ENCODE results near the gene PCSK1. TPM values are rescaled to one million over a fixed set of nuclear protein-coding genes. Genes with fewer than 3 reads are reported as not detected.

Gene PCSK1
- total RNA-seq, 4 donors from 2014 or later, result 0.65 to 1.4 (median 1.2) TPM; not detected in 1

DNA sequence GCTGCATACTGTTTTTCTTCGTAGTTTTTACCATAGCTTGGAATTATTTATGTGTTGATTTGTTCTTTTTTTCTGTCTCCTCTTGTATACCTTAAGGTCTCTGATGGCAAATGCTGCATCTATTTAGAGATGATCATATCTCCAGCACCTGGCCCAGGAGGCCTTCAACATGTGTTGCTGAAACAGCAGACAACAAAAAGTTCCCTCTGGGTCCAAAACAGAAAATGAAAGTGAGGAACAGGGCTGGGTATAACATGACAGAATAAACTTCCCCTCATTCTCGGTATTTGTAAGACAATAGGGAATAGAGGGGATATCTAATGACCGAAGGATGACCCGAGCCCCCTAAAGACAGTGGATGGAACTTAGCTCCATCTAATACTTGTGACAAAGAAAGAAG, 22.7 kb upstream of the PCSK1 start:
- 83% methylated on average over 4 of the region's 4 CpGs for WGBS, 2 donors
- no peak overlapping the region for H3K4me3 ChIP-seq (ENCODE audit: low read depth, poor library complexity, severe bottlenecking)
- no peak for TF ChIP-seq POLR2A (IDR thresholded peaks at IDR 0.05)
- TF ChIP-seq, protein P1, sequence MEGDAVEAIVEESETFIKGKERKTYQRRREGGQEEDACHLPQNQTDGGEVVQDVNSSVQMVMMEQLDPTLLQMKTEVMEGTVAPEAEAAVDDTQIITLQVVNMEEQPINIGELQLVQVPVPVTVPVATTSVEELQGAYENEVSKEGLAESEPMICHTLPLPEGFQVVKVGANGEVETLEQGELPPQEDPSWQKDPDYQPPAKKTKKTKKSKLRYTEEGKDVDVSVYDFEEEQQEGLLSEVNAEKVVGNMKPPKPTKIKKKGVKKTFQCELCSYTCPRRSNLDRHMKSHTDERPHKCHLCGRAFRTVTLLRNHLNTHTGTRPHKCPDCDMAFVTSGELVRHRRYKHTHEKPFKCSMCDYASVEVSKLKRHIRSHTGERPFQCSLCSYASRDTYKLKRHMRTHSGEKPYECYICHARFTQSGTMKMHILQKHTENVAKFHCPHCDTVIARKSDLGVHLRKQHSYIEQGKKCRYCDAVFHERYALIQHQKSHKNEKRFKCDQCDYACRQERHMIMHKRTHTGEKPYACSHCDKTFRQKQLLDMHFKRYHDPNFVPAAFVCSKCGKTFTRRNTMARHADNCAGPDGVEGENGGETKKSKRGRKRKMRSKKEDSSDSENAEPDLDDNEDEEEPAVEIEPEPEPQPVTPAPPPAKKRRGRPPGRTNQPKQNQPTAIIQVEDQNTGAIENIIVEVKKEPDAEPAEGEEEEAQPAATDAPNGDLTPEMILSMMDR (IDR thresholded peaks at IDR 0.05), result no peak
- intact Hi-C loops (cut with DNase I; ENCODE audit: low total_unique reads), result no loop called here
- DNase-seq (ENCODE audit: low spot score in 2 of 2), result no peak

DNA sequence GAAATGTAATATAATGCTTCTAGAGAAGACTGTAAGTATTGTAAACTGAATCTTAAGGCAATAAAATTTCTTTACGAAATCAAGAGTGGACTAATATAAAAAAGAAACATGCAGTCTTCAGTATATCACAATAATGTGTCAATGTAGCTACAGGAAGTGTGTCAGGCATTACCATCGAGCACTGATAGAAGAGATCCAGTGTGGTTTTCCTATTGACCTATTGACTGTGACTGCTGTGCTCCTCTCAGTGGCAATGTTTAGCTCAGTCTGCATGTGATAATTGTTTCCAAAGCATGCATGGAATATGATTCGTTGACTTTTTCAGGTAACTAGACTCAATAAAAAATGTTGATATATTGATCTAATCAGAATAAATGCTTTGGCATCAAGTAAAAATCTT, 20.3 kb upstream of the PCSK1 start:
- intact Hi-C loops (cut with DNase I; ENCODE audit: low total_unique reads), result no loop called here

DNA sequence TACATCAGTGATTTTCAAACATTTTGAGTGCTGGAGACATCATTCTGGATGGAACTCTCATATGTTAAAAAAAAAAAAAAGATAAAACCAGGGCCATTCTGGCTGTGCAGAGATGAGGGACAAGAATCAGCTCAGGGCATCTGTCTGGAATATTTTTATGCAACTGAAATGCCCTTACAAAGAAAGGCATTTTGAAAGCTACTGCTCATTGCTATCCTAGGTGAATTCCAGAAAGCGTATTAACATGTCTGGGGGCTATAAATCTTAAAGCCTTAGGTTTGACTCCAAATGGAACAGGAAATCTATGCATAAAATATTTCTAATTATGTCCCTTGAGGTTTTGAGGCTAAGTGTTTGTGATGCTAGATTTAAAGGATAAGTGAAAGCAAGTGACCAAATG, 14.9 kb upstream of the PCSK1 start:
- intact Hi-C loops (cut with DNase I; ENCODE audit: low total_unique reads), result no loop called here
- WGBS, 2 donors, result 23 to 38% methylated on average over 1 of the region's 1 CpG
- no peak overlapping the region for H3K4me3 ChIP-seq (ENCODE audit: low read depth, poor library complexity, severe bottlenecking)
- TF ChIP-seq POLR2A (IDR thresholded peaks at IDR 0.05), result no peak
- TF ChIP-seq, protein P1 (IDR thresholded peaks at IDR 0.05), result no peak
- DNase-seq (ENCODE audit: low spot score in 2 of 2), result no peak

More for the DNA sequence above, 20.3 kb upstream of the PCSK1 start:
- DNase-seq (ENCODE audit: low spot score in 2 of 2), result no peak
- no peak for TF ChIP-seq POLR2A (IDR thresholded peaks at IDR 0.05)
- TF ChIP-seq, protein P1 (IDR thresholded peaks at IDR 0.05), result no peak
- H3K4me3 ChIP-seq (ENCODE audit: low read depth, poor library complexity, severe bottlenecking), result no peak overlapping the region
- WGBS, 2 donors, result 66 to 77% methylated on average over 3 of the region's 3 CpGs

DNA sequence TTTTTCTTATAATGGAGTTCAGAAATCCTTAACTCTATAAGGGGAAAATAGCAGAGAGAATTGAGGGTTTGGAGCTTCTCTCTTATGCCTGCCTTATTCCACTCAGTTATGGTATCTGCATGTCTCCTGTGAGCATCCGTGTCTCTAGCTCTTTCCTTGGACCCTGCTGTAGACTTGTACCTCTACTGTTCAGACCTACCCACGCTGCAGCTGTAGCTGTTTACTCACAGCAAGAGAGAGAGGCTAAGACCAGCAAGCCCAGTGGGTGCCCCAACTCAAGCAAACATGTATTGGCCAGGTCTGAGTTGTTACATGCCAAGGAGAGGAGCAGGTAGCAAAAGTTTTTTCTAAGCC, 7.1 kb upstream of the PCSK1 start:
- 73 to 75% methylated on average over 2 of the region's 2 CpGs for WGBS, 2 donors
- TF ChIP-seq, protein P1 (IDR thresholded peaks at IDR 0.05), result no peak
- TF ChIP-seq POLR2A (IDR thresholded peaks at IDR 0.05), result no peak
- intact Hi-C loops (cut with DNase I; ENCODE audit: low total_unique reads), result no loop called here
- DNase-seq (ENCODE audit: low spot score in 2 of 2), result no peak
- no peak overlapping the region for H3K4me3 ChIP-seq (ENCODE audit: low read depth, poor library complexity, severe bottlenecking)

- intact Hi-C loops (cut with DNase I; ENCODE audit: low total_unique reads), result no loop called here
- H3K4me3 ChIP-seq (ENCODE audit: low read depth, poor library complexity, severe bottlenecking), result no peak overlapping the region
- no peak for DNase-seq (ENCODE audit: low spot score in 2 of 2)
- TF ChIP-seq, protein P1 (IDR thresholded peaks at IDR 0.05), result no peak
- no peak for TF ChIP-seq POLR2A (IDR thresholded peaks at IDR 0.05)
- WGBS, 2 donors, result 34 to 41% methylated on average over 3 of the region's 3 CpGs
Measured at GRCh38 chr5:96439477-96440184, 6.6 kb upstream of the PCSK1 start.

DNA sequence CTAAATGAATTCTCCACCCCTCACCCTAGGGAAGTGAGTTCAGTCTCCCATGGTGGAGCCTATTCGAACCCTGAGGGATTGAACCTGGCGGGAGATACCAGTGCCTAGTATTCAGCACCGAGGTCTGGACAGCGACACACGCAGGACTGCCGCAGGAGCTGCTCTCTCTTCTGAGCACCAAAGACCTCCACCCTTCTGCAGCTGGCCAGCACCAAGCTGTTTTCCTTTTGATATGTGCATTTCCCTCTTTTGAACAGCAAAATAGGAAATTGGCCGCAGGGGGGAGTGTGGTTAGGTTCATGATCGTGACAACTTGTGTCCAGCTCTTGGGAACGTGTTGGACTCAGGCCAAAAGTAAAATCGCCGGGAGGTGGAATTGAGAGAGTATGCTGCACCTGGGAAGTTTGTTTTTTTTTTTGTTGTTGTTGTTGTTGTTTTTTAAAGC, 1.2 kb upstream of the PCSK1 start:
- no peak for TF ChIP-seq POLR2A (IDR thresholded peaks at IDR 0.05)
- TF ChIP-seq, protein P1 (IDR thresholded peaks at IDR 0.05), result no peak
- DNase-seq (ENCODE audit: low spot score in 2 of 2), result peak in 1 of 2 donors; percentile 31
- intact Hi-C loops (cut with DNase I; ENCODE audit: low total_unique reads), result no loop called here
- H3K4me3 ChIP-seq (ENCODE audit: low read depth, poor library complexity, severe bottlenecking), result no peak overlapping the region
- WGBS, 2 donors, result 3 to 4% methylated on average over 11 of the region's 11 CpGs
